Activated naive CD4-positive, alpha-beta T cell treated with anti-CD3 and anti-CD28 coated beads, Interleukin-2, amount 50 U/mL, for 72 hours (primary cell): ENCODE data around the gene GABPB2. TPM values are rescaled to one million over a fixed set of nuclear protein-coding genes. Genes with fewer than 3 reads are reported as not detected.

Source experiments
- ATAC-seq, 2 donors: fragments of 150-1000 bp; cut with Tn5 transposase; 2 replicates each; pipeline ENCODE4 v1.10.0; 2021; ENCODE audit warnings: mild to moderate bottlenecking in 2 of 2, moderate library complexity in 2 of 2
- DNase-seq, 2 donors: peaks; one replicate each; pipeline ENCODE4 v3.0.0; 2021 to 2022; ENCODE audit warnings: low spot score in 2 of 2
- H3K27ac Mint-ChIP-seq, 2 donors: one replicate each; pipeline ENCODE4 v1.8.0; 2022; ENCODE audit warnings: mild to moderate bottlenecking in 2 of 2, mixed read lengths in 2 of 2
- H3K36me3 Mint-ChIP-seq, 2 donors: one replicate each; pipeline ENCODE4 v1.8.0; 2022; ENCODE audit warnings: mixed read lengths in 2 of 2
- H3K9me3 Mint-ChIP-seq, 2 donors: one replicate each; pipeline ENCODE4 v1.8.0; 2022; ENCODE audit warnings: mixed read lengths in 2 of 2
- total RNA-seq, 2 donors: library from RNA; stranded (reverse); gene quantifications; one replicate each; pipeline ENCODE4 v1.2.3, GENCODE V29; 2022

GABPB2 gene
- total RNA-seq, 2 donors from 2014 or later: 5.6 to 14.1 TPM

DNA sequence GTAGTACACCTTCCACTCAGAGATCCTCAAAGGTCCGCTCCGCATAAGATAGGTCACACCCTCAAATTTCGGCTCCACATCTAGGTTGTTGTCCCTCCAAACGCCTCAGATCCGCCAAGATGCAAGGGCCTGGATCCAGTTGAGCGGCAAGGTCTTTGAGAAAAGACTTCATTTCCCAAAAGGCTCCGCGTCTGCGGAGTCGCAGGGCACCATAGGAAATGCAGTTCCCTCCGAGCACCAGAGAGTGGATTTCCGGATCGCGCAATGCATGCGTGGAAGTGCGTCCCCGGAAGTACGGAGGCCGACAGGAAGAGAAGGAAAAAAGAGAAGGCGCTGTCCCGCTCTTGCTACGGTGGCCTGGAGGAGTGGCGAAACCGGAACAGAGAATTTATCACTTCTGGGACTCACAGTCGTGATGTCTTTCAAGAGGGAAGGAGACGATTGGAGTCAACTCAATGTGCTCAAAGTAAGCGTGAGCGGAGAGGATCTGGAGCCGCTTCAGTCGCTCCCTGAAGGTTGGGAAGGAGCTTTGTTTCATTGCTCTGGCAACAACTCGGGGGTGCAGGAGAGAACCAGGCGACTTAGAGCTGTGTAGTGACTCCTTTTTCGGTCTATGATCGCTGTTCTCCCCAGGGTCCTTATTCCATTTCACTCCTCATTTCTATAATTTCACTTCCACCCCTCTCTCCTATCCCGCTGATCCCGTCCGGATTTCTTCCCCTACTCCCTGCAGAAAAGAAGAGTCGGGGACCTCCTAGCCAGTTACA is 95.4 kb downstream of the GABPB2 start, which contains the start of the genes LYSMD1 and SCNM1:
TSS of gene LYSMD1 (minus strand) at position 165 of the 767 bp plus-strand sequence. CDS start 644 bp downstream, outside the sequence.
TSS of gene SCNM1 (plus strand) at position 407 of the 767 bp plus-strand sequence. CDS start at position 416, 9 bp downstream.
- Mint-ChIP-seq H3K36me3 (peaks cover 22 to 25% of the 10 kb centered on the region in 2 donors), H3K9me3 (no peaks in the 10 kb centered on the region)
- ATAC-seq: peak; percentile 95 to 96

DNA sequence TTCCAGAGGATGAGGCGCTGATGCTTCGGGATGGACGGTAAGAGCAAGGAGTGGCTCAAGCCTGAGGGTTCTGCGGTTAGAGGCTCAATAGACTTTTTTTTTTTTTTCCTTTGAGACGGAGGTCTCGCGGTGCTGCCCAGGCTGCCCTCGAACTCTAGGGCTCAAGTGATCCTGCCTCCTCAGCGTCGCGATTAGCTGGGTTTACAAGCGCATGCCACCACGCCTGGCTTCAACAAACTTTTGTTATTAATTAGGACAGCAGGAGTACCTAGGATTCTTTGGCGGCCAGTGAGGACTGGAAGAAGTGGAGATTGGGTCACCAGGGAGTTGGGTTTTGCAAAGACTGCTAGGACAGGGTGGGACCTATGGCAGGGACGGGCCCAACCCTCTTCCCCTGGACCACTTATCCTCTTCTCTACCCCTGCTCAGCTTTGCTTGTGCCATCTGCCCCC is 96.0 kb downstream of the GABPB2 start:
- Mint-ChIP-seq H3K27ac (peak overlapping the region; percentile 95 to 97), H3K9me3 (no peaks in the 10 kb centered on the region), H3K36me3 (peaks cover 22 to 25% of the 10 kb centered on the region in 2 donors)
- DNase-seq (no peak), ATAC-seq (peak in 1 of 2 donors; percentile 37)

More for the DNA sequence above, 95.4 kb downstream of the GABPB2 start, which contains the start of the genes LYSMD1 and SCNM1:
- H3K27ac Mint-ChIP-seq: peak within 1 kb of the TSS; percentile 95 to 97
- DNase-seq: peak; percentile 94 to 97

- ATAC-seq (no peak), DNase-seq (no peak)
- Mint-ChIP-seq H3K36me3 (peaks cover 22 to 25% of the 10 kb centered on the region in 2 donors), H3K27ac (peak overlapping the region; percentile 73 to 95), H3K9me3 (no peaks in the 10 kb centered on the region)
Observed at GRCh38 chr1:151167116-151167515, 96.6 kb downstream of the GABPB2 start.

GRCh38 chr1:151171190-151171589 is 100.6 kb downstream of the GABPB2 start:
- ATAC-seq (no peak), DNase-seq (no peak)
- H3K9me3 Mint-ChIP-seq: no peaks in the 10 kb centered on the region
- H3K27ac Mint-ChIP-seq: peak overlapping the region; percentile 6 to 7
- peaks cover 13 to 19% of the 10 kb centered on the region in 2 donors for H3K36me3 Mint-ChIP-seq

Other genes starting within 250 kb of the GABPB2 start
- 10 to 100 TPM; 37.0 to 61.1 TPM for gene ARNT, start 194.2 kb upstream of the GABPB2 start, total RNA-seq
- not detected for gene CTXND2, start 183.6 kb upstream of the GABPB2 start, total RNA-seq
- 10 to 100 TPM; 57.4 to 73.6 TPM for gene SETDB1, start 144.4 kb upstream of the GABPB2 start, total RNA-seq
- gene CERS2, start 95.9 kb upstream of the GABPB2 start, total RNA-seq: 100 to 1,000 TPM; 110 to 134 TPM
- gene ANXA9, start 88.5 kb upstream of the GABPB2 start, total RNA-seq: not detected
- 10 to 100 TPM; 23.3 to 32.3 TPM for gene MINDY1, start 63.9 kb upstream of the GABPB2 start, total RNA-seq
- 10 to 100 TPM; 18.0 to 20.7 TPM for gene PRUNE1, start 62.3 kb upstream of the GABPB2 start, total RNA-seq
- gene BNIPL, start 34.2 kb upstream of the GABPB2 start, total RNA-seq: 1 to 10 TPM in 1 of 2 donors, under 1 TPM in 1; 0.89 to 3.1 TPM
- 1 to 10 TPM in 1 of 2 donors, under 1 TPM in 1; 0.91 to 1.0 TPM for gene C1orf56, start 23.0 kb upstream of the GABPB2 start, total RNA-seq
- 100 to 1,000 TPM; 104 to 166 TPM for gene CDC42SE1, start 11.1 kb upstream of the GABPB2 start, total RNA-seq
- 1 to 10 TPM; 5.6 TPM for gene MLLT11, start 10.4 kb upstream of the GABPB2 start, total RNA-seq
- gene SEMA6C, start 75.9 kb downstream of the GABPB2 start, total RNA-seq: 1 to 10 TPM; 2.8 to 7.1 TPM
- 10 to 100 TPM in 1 of 2 donors, 1 to 10 TPM in 1; 6.9 to 18.5 TPM for gene TNFAIP8L2, start 85.9 kb downstream of the GABPB2 start, total RNA-seq
- gene LYSMD1, start 95.1 kb downstream of the GABPB2 start, total RNA-seq: 10 to 100 TPM in 1 of 2 donors, 1 to 10 TPM in 1; 3.8 to 36.1 TPM
- gene SCNM1, start 95.4 kb downstream of the GABPB2 start, total RNA-seq: 10 to 100 TPM; 62.3 to 83.9 TPM
- under 1 TPM; 0.77 to 0.78 TPM for gene TMOD4, start 105.2 kb downstream of the GABPB2 start, total RNA-seq
- gene VPS72, start 119.4 kb downstream of the GABPB2 start, total RNA-seq: 10 to 100 TPM; 61.3 to 67.0 TPM
- gene PIP5K1A, start 127.8 kb downstream of the GABPB2 start, total RNA-seq: 100 to 1,000 TPM in 1 of 2 donors, 10 to 100 TPM in 1; 88.0 to 137 TPM
- 100 to 1,000 TPM; 185 to 189 TPM for gene PSMD4, start 184.0 kb downstream of the GABPB2 start, total RNA-seq
- 10 to 100 TPM; 28.0 to 29.0 TPM for gene ZNF687, start 211.5 kb downstream of the GABPB2 start, total RNA-seq